ENCODE data around the gene ALOXE3.

DNA sequence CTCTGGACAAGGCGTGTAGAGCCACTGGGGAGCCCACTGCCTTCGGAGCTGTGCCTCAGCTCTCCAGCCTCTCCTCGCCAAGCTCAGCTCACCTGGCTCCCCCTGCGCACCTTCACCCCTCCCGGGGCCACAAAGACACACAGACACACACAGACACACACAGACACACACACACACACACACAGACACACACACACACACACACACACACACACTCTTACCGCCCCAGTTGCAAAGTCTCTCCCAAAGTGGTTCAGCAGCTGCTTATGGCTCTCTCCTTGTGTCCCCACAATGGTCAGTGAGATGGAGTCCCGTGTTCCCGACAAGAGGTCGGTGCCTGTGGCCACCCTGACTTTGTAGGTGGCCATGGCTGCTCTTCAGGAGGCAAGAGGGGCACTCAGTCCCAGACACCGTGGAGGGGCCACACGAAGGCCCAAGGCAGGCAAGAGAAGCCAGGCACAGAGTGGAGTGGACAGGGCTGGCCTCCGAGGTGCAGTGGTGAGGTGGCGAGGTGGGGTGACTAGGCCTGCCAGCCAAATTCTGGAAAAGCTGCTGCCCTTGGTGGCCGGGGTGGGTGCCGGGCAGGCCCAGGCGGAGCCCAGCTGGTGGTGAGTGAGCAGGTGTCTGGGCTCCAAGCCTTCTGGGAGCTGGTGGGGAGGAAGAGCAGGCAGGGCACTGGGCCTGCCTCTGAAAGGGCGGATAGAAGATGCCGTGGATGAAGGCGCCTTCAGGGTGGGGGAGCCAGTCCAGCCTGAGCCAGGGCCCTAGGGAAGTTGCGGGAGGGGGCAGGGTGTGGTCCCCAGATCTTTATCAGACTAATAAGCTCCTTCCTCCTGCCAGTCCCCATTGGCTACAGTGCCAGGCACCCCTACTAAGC, 31.0 kb downstream of the ALOXE3 start, which contains the start of gene ALOX12B:
- TF ChIP-seq EZH2 (IDR thresholded peaks at IDR 0.05): no peak
- TF ChIP-seq, protein P1, sequence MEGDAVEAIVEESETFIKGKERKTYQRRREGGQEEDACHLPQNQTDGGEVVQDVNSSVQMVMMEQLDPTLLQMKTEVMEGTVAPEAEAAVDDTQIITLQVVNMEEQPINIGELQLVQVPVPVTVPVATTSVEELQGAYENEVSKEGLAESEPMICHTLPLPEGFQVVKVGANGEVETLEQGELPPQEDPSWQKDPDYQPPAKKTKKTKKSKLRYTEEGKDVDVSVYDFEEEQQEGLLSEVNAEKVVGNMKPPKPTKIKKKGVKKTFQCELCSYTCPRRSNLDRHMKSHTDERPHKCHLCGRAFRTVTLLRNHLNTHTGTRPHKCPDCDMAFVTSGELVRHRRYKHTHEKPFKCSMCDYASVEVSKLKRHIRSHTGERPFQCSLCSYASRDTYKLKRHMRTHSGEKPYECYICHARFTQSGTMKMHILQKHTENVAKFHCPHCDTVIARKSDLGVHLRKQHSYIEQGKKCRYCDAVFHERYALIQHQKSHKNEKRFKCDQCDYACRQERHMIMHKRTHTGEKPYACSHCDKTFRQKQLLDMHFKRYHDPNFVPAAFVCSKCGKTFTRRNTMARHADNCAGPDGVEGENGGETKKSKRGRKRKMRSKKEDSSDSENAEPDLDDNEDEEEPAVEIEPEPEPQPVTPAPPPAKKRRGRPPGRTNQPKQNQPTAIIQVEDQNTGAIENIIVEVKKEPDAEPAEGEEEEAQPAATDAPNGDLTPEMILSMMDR (IDR thresholded peaks at IDR 0.05): no peak
- no peak for TF ChIP-seq EZH2phosphoT487 (IDR thresholded peaks at IDR 0.05)

All from neural progenitor cell (in vitro differentiated cells).